Measurements from ENCODE around the gene FCRL6.

The FCRL6 gene

GRCh38 chr1:159849626-159850366 is 47.6 kb downstream of the FCRL6 start:
- H3K27ac ChIP-seq (ENCODE audit: low read depth, low read length, poor library complexity, severe bottlenecking) = no peak overlapping the region
- H3K4me2 ChIP-seq (ENCODE audit: low read length) = no peak overlapping the region
- no peak overlapping the region for H2AFZ ChIP-seq (ENCODE audit: low read length)
- H3K9ac ChIP-seq (ENCODE audit: low read length) = no peak overlapping the region
- no peaks in the 10 kb centered on the region for H4K20me1 ChIP-seq (ENCODE audit: insufficient read depth, low read length)
- no peaks in the 10 kb centered on the region for H3K36me3 ChIP-seq (ENCODE audit: insufficient read depth, low read length)
- no peak overlapping the region for H3K4me3 ChIP-seq (ENCODE audit: low read depth, low read length, poor library complexity, severe bottlenecking)
- no peak for TF ChIP-seq EZH2 (IDR thresholded peaks at IDR 0.05; ENCODE audit: borderline replicate concordance, low read length)
- TF ChIP-seq CTCF (IDR thresholded peaks at IDR 0.05; ENCODE audit: low read length) = no peak
- H3F3A ChIP-seq (ENCODE audit: insufficient read depth, low read length) = no peaks in the 10 kb centered on the region
- H3K79me2 ChIP-seq (ENCODE audit: insufficient read depth, low read length) = no peaks in the 10 kb centered on the region
- no peaks in the 10 kb centered on the region for H3K4me1 ChIP-seq (ENCODE audit: insufficient read depth, low read length, severe bottlenecking)
- H3K9me2 ChIP-seq (ENCODE audit: low read depth, low read length) = no peaks in the 10 kb centered on the region
- H3K27me3 ChIP-seq (ENCODE audit: insufficient read depth, low read length) = 0 out of 2 replicates have a peak, but pooled peaks cover 5% of the 10 kb centered on the region
- H3K9me3 ChIP-seq (ENCODE audit: low read length) = no peaks in the 10 kb centered on the region

GRCh38 chr1:159851407-159851806 is 49.2 kb downstream of the FCRL6 start:
- no peaks in the 10 kb centered on the region for H3K4me1 ChIP-seq (ENCODE audit: insufficient read depth, low read length, severe bottlenecking)
- no peaks in the 10 kb centered on the region for H3K79me2 ChIP-seq (ENCODE audit: insufficient read depth, low read length)
- TF ChIP-seq CTCF (IDR thresholded peaks at IDR 0.05; ENCODE audit: low read length) = peak; percentile 12; the same call in 1 of the 2 replicates
- TF ChIP-seq EZH2 (IDR thresholded peaks at IDR 0.05; ENCODE audit: borderline replicate concordance, low read length) = no peak
- H3K9ac ChIP-seq (ENCODE audit: low read length) = no peak overlapping the region
- no peak overlapping the region for H3K4me2 ChIP-seq (ENCODE audit: low read length)
- H4K20me1 ChIP-seq (ENCODE audit: insufficient read depth, low read length) = no peaks in the 10 kb centered on the region
- H3K27ac ChIP-seq (ENCODE audit: low read depth, low read length, poor library complexity, severe bottlenecking) = no peak overlapping the region
- no peaks in the 10 kb centered on the region for H3K9me2 ChIP-seq (ENCODE audit: low read depth, low read length)
- H2AFZ ChIP-seq (ENCODE audit: low read length) = no peak overlapping the region
- no peaks in the 10 kb centered on the region for H3K9me3 ChIP-seq (ENCODE audit: low read length)
- no peaks in the 10 kb centered on the region for H3K36me3 ChIP-seq (ENCODE audit: insufficient read depth, low read length)
- H3K4me3 ChIP-seq (ENCODE audit: low read depth, low read length, poor library complexity, severe bottlenecking) = no peak overlapping the region
- no peaks in the 10 kb centered on the region for H3F3A ChIP-seq (ENCODE audit: insufficient read depth, low read length)
- 0 out of 2 replicates have a peak, but pooled peaks cover 5% of the 10 kb centered on the region for H3K27me3 ChIP-seq (ENCODE audit: insufficient read depth, low read length)

- no peaks in the 10 kb centered on the region for H4K20me1 ChIP-seq (ENCODE audit: insufficient read depth, low read length)
- no peak overlapping the region for H3K4me3 ChIP-seq (ENCODE audit: low read depth, low read length, poor library complexity, severe bottlenecking)
- H3K9ac ChIP-seq (ENCODE audit: low read length) = no peak overlapping the region
These were observed 51.4 kb downstream of the FCRL6 start for GRCh38 chr1:159853417-159854115.

More at GRCh38 chr1:159853417-159854115, 51.4 kb downstream of the FCRL6 start:
- H3K4me2 ChIP-seq (ENCODE audit: low read length) = no peak overlapping the region
- no peaks in the 10 kb centered on the region for H3K79me2 ChIP-seq (ENCODE audit: insufficient read depth, low read length)
- H3K27me3 ChIP-seq (ENCODE audit: insufficient read depth, low read length) = 0 out of 2 replicates have a peak, but pooled peaks cover 5% of the 10 kb centered on the region
- H3K9me3 ChIP-seq (ENCODE audit: low read length) = no peaks in the 10 kb centered on the region
- H2AFZ ChIP-seq (ENCODE audit: low read length) = no peak overlapping the region
- H3K9me2 ChIP-seq (ENCODE audit: low read depth, low read length) = no peaks in the 10 kb centered on the region
- H3K4me1 ChIP-seq (ENCODE audit: insufficient read depth, low read length, severe bottlenecking) = no peaks in the 10 kb centered on the region
- TF ChIP-seq EZH2 (IDR thresholded peaks at IDR 0.05; ENCODE audit: borderline replicate concordance, low read length) = no peak
- no peak for TF ChIP-seq CTCF (IDR thresholded peaks at IDR 0.05; ENCODE audit: low read length)
- H3K36me3 ChIP-seq (ENCODE audit: insufficient read depth, low read length) = no peaks in the 10 kb centered on the region
- no peaks in the 10 kb centered on the region for H3F3A ChIP-seq (ENCODE audit: insufficient read depth, low read length)
- no peak overlapping the region for H3K27ac ChIP-seq (ENCODE audit: low read depth, low read length, poor library complexity, severe bottlenecking)

Data from OCI-LY1 (cell line).